Measurements from ENCODE around the gene CKS2. TPM values are rescaled to one million over a fixed set of nuclear protein-coding genes. Genes with fewer than 3 reads are reported as not detected.
A peak's percentile ranks its signal among the peaks of the same experiment; 100 is the strongest.

The CKS2 gene
- polyA plus RNA-seq, 1 donor (not counting 4 experiments of a cell fraction or from before 2014, with no cell fraction given): 291 TPM

DNA sequence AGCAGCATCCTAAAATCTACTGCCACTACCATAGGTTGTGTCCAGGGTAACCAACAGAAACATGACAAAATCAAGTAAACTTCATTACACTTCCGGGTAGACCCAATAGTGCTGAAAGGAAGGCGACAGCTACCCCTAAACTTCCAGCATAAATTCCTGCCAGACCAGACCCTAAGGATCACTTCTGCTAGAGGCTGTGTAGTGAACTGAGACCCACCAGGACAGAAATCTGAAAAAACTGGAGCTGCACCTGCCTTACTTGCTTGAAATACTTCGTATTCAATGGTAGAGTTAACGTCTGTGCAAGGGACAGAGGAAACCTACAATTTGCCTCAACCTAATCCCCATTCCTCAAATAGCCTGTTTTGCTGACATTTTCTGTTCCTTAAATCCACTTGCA, 6.3 kb downstream of the CKS2 start:
- no peak for DNase-seq (ENCODE audit: low read depth, low spot score)
- Histone ChIP-seq H3K36me3 (ENCODE audit: control insufficient read depth in 2 of 2, extremely low read depth in 1 of 2, insufficient read depth in 2 of 2, low read length in 2 of 2) (peaks cover 0 to 18% of the 10 kb centered on the region in 2 experiments), H3K4me3 (ENCODE audit: control insufficient read depth in 2 of 3, extremely low read depth in 1 of 3, insufficient read depth in 2 of 3, low read depth in 1 of 3, low read length in 3 of 3) (peak overlapping the region in 1 of 3 experiments; percentile 90), H3K9me3 (ENCODE audit: control insufficient read depth, low read depth, low read length) (no peaks in the 10 kb centered on the region), H3K79me2 (ENCODE audit: control insufficient read depth, insufficient read depth, low read length) (peaks cover 72% of the 10 kb centered on the region), H3K9ac (ENCODE audit: control insufficient read depth, extremely low read depth, insufficient read depth, low read length) (peak overlapping the region; percentile 96), H2AFZ (ENCODE audit: control insufficient read depth, low read length) (no peak overlapping the region), H3K4me2 (ENCODE audit: control insufficient read depth, extremely low read depth, insufficient read depth, low read depth, low read length) (peak overlapping the region; percentile 99), H3K4me1 (ENCODE audit: control insufficient read depth, extremely low read depth, insufficient read depth, low read length) (peaks cover 39% of the 10 kb centered on the region), H4K20me1 (ENCODE audit: control insufficient read depth, extremely low read depth, insufficient read depth, low read length) (peaks cover 3% of the 10 kb centered on the region), H3K9me1 (ENCODE audit: control insufficient read depth, extremely low read depth, insufficient read depth, low read length) (no peaks in the 10 kb centered on the region), H3K27ac (ENCODE audit: control insufficient read depth, insufficient read depth, low read length) (peak overlapping the region; percentile 97), H3K27me3 (ENCODE audit: control insufficient read depth, extremely low read depth, insufficient read depth, low read length) (no peaks in the 10 kb centered on the region)
- dilution Hi-C loops (cut with MboI; ENCODE audit: extremely low pct_ligation_motif_present, low sequenced_read_pairs): no loop called here
- FAIRE-seq: no peak
- TF ChIP-seq EZH2 (IDR thresholded peaks at IDR 0.05; ENCODE audit: low read length): no peak
- TF ChIP-seq, protein P1, sequence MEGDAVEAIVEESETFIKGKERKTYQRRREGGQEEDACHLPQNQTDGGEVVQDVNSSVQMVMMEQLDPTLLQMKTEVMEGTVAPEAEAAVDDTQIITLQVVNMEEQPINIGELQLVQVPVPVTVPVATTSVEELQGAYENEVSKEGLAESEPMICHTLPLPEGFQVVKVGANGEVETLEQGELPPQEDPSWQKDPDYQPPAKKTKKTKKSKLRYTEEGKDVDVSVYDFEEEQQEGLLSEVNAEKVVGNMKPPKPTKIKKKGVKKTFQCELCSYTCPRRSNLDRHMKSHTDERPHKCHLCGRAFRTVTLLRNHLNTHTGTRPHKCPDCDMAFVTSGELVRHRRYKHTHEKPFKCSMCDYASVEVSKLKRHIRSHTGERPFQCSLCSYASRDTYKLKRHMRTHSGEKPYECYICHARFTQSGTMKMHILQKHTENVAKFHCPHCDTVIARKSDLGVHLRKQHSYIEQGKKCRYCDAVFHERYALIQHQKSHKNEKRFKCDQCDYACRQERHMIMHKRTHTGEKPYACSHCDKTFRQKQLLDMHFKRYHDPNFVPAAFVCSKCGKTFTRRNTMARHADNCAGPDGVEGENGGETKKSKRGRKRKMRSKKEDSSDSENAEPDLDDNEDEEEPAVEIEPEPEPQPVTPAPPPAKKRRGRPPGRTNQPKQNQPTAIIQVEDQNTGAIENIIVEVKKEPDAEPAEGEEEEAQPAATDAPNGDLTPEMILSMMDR (optimal IDR thresholded peaks at IDR 0.05 in 1 of 3, IDR thresholded peaks at IDR 0.05 in 1 of 3, conservative IDR thresholded peaks at IDR 0.05 in 1 of 3; ENCODE audit: extremely low read depth in 1 of 3, insufficient read depth in 2 of 3, low read length in 3 of 3): no peak

DNA sequence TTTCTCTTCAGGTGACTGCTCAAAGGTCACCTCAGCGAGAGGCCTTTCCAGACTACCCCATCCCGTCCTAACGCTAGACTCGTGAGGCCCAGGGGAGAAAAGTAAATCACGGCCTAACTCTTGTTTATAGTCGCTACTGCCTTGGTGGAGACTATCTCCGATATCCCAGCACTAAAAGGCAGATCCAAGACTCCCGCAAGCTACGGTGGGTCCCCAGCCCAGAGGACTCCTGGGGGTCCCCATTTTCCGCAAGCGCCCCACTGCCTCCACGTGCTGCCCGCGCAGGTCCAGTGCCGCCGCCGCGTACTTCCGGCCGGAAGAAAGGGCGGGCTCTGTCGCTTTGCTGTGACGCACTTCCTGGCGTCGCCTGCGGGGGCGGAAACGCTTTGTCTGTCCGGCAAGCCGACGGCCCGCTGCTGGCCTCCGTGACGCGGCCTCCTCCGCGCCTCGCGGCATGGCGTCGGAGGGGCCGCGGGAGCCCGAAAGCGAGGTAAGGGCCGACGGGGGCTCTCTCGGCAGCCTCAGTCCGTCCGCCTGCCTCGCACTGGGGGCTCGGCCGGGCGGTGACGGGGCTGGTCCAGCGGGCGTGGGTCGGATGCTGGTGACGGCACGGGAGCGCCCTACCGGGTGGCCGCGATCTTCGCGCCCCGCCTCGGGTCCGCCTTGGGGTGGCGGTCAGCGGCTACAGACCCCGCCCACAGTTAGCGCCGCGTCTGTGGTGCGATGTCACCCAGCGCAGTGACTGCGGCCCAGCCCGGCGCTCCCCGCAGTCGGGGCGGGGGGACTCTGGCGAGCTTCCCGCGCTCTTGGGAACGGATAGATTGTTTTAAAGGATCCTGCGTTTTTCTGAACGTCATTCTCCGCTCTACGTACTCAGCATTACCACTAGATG, 7.4 kb downstream of the CKS2 start, which contains the start of gene SECISBP2:
SECISBP2 (plus strand) TSS at position 378 of the 892 bp plus-strand sequence; CDS start at position 455, 77 bp downstream.
- peak within 1 kb of the TSS; percentile 68 for H2AFZ ChIP-seq (ENCODE audit: control insufficient read depth, low read length)
- no peaks in the 10 kb centered on the region for H3K27me3 ChIP-seq (ENCODE audit: control insufficient read depth, extremely low read depth, insufficient read depth, low read length)
- TF ChIP-seq, protein P1 (optimal IDR thresholded peaks at IDR 0.05 in 1 of 3, IDR thresholded peaks at IDR 0.05 in 1 of 3, conservative IDR thresholded peaks at IDR 0.05 in 1 of 3; ENCODE audit: extremely low read depth in 1 of 3, insufficient read depth in 2 of 3, low read length in 3 of 3): peak; percentile 59 to 82 (median 67)
- TF ChIP-seq EZH2 (IDR thresholded peaks at IDR 0.05; ENCODE audit: low read length): no peak
- dilution Hi-C loops (cut with MboI; ENCODE audit: extremely low pct_ligation_motif_present, low sequenced_read_pairs): no loop called here
- no peaks in the 10 kb centered on the region for H3K9me3 ChIP-seq (ENCODE audit: control insufficient read depth, low read depth, low read length)
- peaks cover 0 to 23% of the 10 kb centered on the region in 2 experiments for H3K36me3 ChIP-seq (ENCODE audit: control insufficient read depth in 2 of 2, extremely low read depth in 1 of 2, insufficient read depth in 2 of 2, low read length in 2 of 2)
- FAIRE-seq (peak; percentile 44), DNase-seq (ENCODE audit: low read depth, low spot score) (peak; percentile 66)
- H3K9ac ChIP-seq (ENCODE audit: control insufficient read depth, extremely low read depth, insufficient read depth, low read length): peak within 1 kb of the TSS; percentile 96
- peaks cover 2% of the 10 kb centered on the region for H3K9me1 ChIP-seq (ENCODE audit: control insufficient read depth, extremely low read depth, insufficient read depth, low read length)
- H3K4me2 ChIP-seq (ENCODE audit: control insufficient read depth, extremely low read depth, insufficient read depth, low read depth, low read length): peak within 1 kb of the TSS; percentile 99
- peaks cover 39% of the 10 kb centered on the region for H3K4me1 ChIP-seq (ENCODE audit: control insufficient read depth, extremely low read depth, insufficient read depth, low read length)
- peak within 1 kb of the TSS; percentile 97 for H3K27ac ChIP-seq (ENCODE audit: control insufficient read depth, insufficient read depth, low read length)
- H3K4me3 ChIP-seq (ENCODE audit: control insufficient read depth in 2 of 3, extremely low read depth in 1 of 3, insufficient read depth in 2 of 3, low read depth in 1 of 3, low read length in 3 of 3): peak within 1 kb of the TSS; percentile 71 to 90 (median 83)
- peaks cover 2% of the 10 kb centered on the region for H4K20me1 ChIP-seq (ENCODE audit: control insufficient read depth, extremely low read depth, insufficient read depth, low read length)
- peaks cover 72% of the 10 kb centered on the region for H3K79me2 ChIP-seq (ENCODE audit: control insufficient read depth, insufficient read depth, low read length)
